Measurements from ENCODE around the gene GABRB1.

DNA sequence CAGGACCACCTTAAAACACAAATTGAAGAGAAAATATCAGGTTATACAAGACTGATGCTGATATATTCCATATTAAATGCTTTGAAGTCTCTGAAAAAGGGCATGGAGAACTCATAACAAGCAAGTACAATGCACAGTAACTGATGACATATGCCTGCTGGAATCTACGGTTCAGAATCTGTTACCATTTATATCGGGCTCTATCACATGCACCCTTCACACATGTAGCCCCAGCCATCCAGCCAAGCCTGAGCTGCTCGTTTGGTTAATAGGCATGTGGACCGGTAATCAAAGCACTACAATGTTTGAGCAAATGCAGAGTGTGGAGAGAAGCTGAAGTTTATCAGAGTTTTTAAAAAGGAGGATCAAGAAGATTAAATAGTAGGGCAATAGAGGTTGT lies 420.3 kb downstream of the GABRB1 start:
- TF ChIP-seq, protein P1, sequence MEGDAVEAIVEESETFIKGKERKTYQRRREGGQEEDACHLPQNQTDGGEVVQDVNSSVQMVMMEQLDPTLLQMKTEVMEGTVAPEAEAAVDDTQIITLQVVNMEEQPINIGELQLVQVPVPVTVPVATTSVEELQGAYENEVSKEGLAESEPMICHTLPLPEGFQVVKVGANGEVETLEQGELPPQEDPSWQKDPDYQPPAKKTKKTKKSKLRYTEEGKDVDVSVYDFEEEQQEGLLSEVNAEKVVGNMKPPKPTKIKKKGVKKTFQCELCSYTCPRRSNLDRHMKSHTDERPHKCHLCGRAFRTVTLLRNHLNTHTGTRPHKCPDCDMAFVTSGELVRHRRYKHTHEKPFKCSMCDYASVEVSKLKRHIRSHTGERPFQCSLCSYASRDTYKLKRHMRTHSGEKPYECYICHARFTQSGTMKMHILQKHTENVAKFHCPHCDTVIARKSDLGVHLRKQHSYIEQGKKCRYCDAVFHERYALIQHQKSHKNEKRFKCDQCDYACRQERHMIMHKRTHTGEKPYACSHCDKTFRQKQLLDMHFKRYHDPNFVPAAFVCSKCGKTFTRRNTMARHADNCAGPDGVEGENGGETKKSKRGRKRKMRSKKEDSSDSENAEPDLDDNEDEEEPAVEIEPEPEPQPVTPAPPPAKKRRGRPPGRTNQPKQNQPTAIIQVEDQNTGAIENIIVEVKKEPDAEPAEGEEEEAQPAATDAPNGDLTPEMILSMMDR (IDR thresholded peaks at IDR 0.05; ENCODE audit: extremely low read depth in 1 of 2, insufficient read depth in 1 of 2, low read depth in 1 of 2, low read length in 2 of 2), result no peak
- TF ChIP-seq POLR2AphosphoS5 (IDR thresholded peaks at IDR 0.05; ENCODE audit: insufficient read depth, low read depth, low read length), result no peak
- no peak for TF ChIP-seq JUN (IDR thresholded peaks at IDR 0.05; ENCODE audit: borderline replicate concordance, insufficient read depth, insufficient read length, low read depth)
- TF ChIP-seq EZH2 (IDR thresholded peaks at IDR 0.05; ENCODE audit: borderline replicate concordance, low read depth, low read length, severe bottlenecking), result no peak

Measured in endothelial cell of umbilical vein (primary cell).